Urinary bladder (tissue), 4 donors: ENCODE results near the gene BSDC1. TPM values are rescaled to one million over a fixed set of nuclear protein-coding genes. Genes with fewer than 3 reads are reported as not detected.
A peak's percentile ranks its signal among the peaks of the same experiment; 100 is the strongest.
"Not testable (repeated sequence)": the region's sequence is repeated elsewhere in the genome, so short reads cannot be mapped to it uniquely, and the experiment has no call there.

Experiments used
- DNase-seq: peaks from one replicate; pipeline ENCODE4 v3.0.0-alpha.2; 2015; ENCODE audit errors: extremely low spot score
- H3K27ac ChIP-seq: one replicate; pipeline ENCODE4 v1.5.1; 2013; ENCODE audit warnings: low read depth, mild to moderate bottlenecking, moderate library complexity
- H3K36me3 ChIP-seq: one replicate; pipeline ENCODE4 v1.6.1; 2013; ENCODE audit warnings: mild to moderate bottlenecking, moderate library complexity; ENCODE audit not compliant: insufficient read depth
- H3K4me1 ChIP-seq: one replicate; pipeline ENCODE4 v1.6.1; 2013; ENCODE audit warnings: mild to moderate bottlenecking, moderate library complexity; ENCODE audit not compliant: insufficient read depth
- H3K4me3 ChIP-seq: one replicate; pipeline ENCODE4 v1.5.1; 2013; ENCODE audit warnings: low read depth, low read length
- WGBS: extraction: QIAGEN DNeasy Blood & Tissue Kit; methylation state at CpG from one replicate; pipeline ENCODE4 v1.1.7; 2013; 5-methylcytosine and 5-hydroxymethylcytosine counted together
- polyA plus RNA-seq: library from polyadenylated mRNA; stranded (reverse); fragments of 200-250 nt; gene quantifications from one replicate; pipeline ENCODE4 v1.2.3, GENCODE V29; 2013
- total RNA-seq: library from RNA; depleted of rRNA; stranded (reverse); fragments of >200 nt; gene quantifications from one replicate; pipeline ENCODE4 v1.2.3, GENCODE V29; 2014
- donor health status: healthy with polysubstance abuse.
- donor health status: healthy.

The BSDC1 gene, protein sequence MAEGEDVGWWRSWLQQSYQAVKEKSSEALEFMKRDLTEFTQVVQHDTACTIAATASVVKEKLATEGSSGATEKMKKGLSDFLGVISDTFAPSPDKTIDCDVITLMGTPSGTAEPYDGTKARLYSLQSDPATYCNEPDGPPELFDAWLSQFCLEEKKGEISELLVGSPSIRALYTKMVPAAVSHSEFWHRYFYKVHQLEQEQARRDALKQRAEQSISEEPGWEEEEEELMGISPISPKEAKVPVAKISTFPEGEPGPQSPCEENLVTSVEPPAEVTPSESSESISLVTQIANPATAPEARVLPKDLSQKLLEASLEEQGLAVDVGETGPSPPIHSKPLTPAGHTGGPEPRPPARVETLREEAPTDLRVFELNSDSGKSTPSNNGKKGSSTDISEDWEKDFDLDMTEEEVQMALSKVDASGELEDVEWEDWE
- total RNA-seq (53.3 TPM), polyA plus RNA-seq (50.4 TPM)

DNA sequence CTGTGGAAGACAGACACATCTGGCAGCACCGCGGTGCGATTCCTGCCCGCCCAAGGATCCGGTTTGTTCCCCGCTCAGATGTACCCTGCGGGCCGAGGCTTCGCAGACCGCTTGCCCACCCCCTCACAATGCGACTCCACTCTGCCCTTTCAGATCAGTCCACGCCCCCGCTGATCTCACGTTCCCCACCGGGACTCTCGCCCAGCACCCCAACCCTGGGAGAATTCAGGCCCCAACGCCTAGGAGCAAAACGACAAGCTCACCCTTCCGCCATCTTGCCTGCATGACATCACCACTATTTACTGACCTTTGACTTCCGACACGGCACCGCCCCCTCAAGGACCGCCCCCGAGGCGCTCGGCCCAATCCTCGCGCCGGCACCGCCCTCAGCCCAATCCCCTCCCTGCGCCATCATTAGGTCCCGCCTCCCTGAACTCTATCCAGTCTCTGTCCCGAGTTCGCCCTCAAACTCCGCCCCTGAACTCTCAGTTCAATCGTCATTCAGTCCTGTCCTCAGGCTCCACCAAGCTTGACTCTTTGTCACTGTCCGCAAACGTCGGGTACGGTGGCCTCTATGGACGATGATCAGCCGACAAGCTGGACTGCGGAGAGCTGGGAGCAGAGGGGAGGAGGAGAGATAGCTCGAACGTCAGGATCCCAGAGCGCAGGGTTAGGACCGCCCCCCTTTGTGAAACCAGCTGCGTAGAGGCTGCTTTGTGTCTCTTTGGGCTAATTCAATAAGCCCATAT lies at the start of gene BSDC1:
TSS of gene BSDC1 (minus strand) at position 301 of the 749 bp plus-strand sequence. CDS start at position 274, 27 bp downstream.
- WGBS = under 1% methylated on average over 48 of the region's 48 CpGs
- Histone ChIP-seq H3K27ac (peak within 1 kb of the TSS; percentile 93), H3K4me3 (peak within 1 kb of the TSS; percentile 56), H3K4me1 (no peaks in the 10 kb centered on the region), H3K36me3 (peaks cover 3% of the 10 kb centered on the region)
- peak; percentile 99 for DNase-seq

DNA sequence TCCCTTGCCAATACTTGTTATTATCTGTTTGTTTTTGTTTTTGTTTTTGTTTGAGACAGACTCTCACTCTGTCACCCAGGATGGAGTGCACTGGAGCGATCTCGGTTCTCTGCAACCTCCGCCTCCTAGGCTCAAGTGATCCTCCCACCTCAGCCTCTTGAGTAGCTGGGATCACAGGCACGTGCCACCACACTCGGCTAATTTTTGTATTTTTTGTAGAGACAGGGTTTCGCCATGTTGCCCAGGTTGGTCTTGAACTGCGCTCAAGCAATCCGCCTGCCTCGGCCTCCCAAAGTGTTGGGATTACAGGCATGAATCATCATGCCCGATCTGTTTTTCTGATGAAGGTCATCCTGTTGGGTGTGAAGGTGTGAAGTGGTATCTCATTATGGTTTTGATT lies 47.2 kb upstream of the BSDC1 start:
- 92% methylated on average over 10 of the region's 10 CpGs for WGBS
- not testable (repeated sequence) for H3K27ac ChIP-seq, H3K36me3 ChIP-seq, DNase-seq, H3K4me3 ChIP-seq, H3K4me1 ChIP-seq

DNA sequence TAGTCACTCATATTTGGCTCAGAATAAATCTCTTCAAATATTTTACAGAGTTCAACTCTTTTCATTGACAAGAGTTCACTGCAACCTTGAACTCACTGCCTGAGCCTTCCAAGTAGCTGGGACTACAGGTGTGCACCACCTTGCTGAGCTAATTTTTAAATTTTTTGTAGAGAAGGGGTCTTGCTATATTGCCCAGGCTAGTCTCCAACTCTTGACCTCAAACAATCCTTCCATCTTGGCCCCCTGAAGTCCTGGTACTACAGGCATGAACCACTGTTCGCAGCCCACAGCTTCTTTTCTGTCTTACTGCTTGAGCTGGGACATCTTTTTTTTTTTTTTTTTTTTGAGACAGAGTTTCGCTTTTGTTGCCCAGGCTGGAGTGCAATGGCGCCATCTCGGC lies 44.5 kb upstream of the BSDC1 start:
- 88% methylated on average over 4 of the region's 4 CpGs for WGBS

DNA sequence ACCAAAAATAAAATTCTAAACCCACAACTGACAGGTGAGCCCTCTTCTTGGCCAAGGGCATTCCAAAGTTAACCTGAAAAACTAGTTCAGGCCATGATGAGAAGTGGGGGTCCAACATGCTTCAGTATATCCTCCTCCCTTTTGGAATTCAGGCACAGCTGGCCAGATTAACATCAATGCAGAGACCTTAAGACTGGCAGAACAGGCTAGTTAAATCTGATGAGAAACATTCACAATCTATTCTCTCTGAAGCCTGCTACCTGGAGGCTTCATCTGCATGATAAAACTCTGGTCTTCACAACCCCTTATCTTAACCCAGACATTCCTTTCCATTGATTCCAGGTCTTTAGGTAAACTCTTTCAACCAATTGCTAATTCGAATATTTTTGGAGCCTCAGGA lies 43.9 kb upstream of the BSDC1 start:
- 44% methylated on average over 1 of the region's 1 CpG for WGBS

More for the DNA sequence above, 44.5 kb upstream of the BSDC1 start:
- not testable (repeated sequence) for H3K27ac ChIP-seq, H3K36me3 ChIP-seq, H3K4me1 ChIP-seq, DNase-seq, H3K4me3 ChIP-seq

DNA sequence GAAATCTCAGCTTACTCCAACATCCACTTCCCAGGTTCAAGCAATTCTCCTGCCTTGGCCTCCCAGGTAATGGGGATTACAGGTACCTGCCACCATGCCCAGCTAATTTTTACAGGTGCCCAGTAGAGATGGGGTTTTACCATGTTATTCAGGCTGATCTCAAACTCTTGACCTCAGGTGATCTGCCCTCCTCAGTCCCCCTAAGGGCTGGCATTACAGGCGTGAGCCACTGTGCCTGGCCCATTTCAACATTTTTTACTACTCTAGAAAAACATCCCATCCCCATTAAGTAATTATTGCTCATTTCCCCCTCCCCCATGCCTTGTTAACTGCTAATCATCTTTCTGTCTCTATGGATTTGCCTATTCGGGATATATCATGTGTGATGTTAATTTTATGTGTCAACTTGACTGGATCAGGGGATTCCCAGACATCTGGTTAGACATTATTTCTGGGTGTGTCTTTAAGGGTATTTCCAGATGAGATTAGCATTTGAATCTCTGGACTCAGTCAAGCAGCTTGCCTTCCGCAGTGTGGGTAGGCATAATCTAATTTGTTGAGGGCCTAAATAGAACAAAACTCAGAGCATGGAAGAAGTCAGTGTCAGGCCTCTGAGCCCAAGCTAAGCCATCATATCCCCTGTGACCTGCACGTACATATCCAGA lies 37.6 kb upstream of the BSDC1 start:
- WGBS = 64% methylated on average over 4 of the region's 4 CpGs
- Histone ChIP-seq H3K4me1 (no peaks in the 10 kb centered on the region), H3K4me3 (no peak overlapping the region), H3K27ac (no peak overlapping the region), H3K36me3 (no peaks in the 10 kb centered on the region)
- DNase-seq = no peak

More for the DNA sequence above, 43.9 kb upstream of the BSDC1 start:
- Histone ChIP-seq H3K36me3 (no peaks in the 10 kb centered on the region), H3K4me1 (no peaks in the 10 kb centered on the region), H3K4me3 (no peak overlapping the region), H3K27ac (no peak overlapping the region)
- no peak for DNase-seq

DNA sequence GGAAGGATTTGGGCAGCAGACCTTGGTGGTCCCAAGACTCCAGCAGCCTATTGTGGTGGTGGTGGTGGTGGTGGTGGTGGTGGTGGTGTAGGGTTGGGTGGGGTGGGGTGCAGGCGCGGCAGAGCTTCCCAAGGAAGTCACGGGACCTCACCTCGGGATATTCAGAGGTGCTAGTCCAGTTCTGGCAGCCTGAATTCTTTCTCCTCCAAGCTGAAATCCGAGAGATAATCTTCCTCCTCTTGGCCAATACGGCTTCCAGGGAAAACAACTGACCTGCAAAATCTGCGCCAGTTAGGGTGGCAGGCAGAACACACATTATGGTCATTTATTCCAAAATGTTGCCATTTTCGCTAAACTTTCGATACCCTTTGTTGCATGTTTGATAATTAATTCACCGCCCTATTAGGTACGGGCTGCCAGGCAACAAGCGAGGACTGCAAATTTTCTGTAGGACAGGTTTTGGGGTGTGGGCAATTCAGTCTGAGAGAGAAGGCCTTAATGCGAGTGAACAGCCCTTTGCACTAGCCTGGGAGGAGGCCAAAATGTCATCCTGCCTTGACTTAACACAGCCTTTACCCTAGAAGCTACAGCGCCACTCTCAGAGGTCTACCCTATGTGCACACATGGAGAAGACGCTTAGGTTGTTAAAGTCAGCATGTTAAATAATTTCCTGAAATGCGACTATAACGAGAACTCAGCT lies 33.2 kb upstream of the BSDC1 start:
- Histone ChIP-seq H3K27ac (no peak overlapping the region), H3K36me3 (no peaks in the 10 kb centered on the region), H3K4me3 (no peak overlapping the region), H3K4me1 (no peaks in the 10 kb centered on the region)
- no peak for DNase-seq
- WGBS = 63% methylated on average over 17 of the region's 17 CpGs

DNA sequence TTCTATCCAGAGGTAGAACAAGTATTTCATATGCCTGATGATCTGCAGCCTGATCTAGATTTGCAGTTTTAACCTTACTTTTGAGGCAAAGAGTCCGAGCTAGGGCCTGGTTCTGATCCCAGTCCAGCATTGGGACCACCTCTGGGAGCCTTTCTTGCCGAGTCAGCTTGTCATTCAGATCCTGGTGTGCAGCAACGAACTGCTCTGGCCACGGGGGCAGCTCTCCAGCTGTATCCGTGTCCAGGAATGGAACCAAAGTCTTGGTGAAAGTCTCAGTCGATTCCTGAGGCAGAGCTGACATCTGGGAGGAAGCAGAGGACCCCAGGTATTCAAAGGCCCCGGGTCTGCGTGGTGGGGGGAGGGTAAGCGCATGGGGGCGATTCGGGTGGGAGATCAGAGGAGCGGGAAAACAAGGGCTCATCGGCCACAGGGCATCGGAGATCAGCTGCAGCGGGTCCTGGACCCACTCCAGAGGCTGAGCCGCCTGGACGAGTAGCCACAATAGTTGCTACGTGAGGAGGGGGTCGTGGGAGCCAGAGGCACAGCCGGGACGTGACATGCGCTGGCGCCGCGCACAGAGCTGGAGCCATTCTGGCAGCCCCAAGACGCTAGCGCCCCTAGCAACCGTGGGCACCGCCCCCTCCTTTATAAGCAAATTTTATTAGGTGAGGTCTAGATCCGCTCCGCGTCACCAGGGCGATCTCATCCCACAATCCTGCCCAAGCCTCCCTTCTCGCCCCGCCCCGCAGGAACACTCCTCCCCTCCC lies 32.4 kb upstream of the BSDC1 start:
- WGBS = 7% methylated on average over 36 of the region's 36 CpGs
- Histone ChIP-seq H3K4me1 (no peaks in the 10 kb centered on the region), H3K36me3 (no peaks in the 10 kb centered on the region), H3K27ac (no peak overlapping the region), H3K4me3 (peak overlapping the region; percentile 5)
- peak; percentile 67 for DNase-seq

DNA sequence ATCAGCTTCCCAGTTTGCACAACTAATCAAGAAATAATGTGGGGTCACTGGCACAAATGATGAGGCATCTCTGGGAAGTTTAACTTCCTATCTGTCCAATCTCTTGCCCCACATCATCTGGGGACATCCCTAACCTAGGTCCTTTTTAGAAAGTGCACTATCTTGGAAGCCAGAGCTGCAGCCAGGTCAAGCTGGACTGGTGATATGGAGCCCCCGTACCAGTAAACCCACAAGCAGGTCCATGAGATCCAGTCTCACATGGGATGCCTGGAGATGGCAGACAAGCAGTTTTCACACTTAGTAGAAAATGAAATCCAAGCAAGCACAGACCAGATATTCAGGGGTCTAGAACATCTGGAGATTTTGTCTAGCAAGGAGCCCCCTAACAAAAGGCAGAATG lies 27.5 kb upstream of the BSDC1 start:
- no peaks in the 10 kb centered on the region for H3K4me1 ChIP-seq
- WGBS = 90% methylated on average over 1 of the region's 1 CpG
- H3K36me3 ChIP-seq = no peaks in the 10 kb centered on the region
- no peak overlapping the region for H3K4me3 ChIP-seq
- DNase-seq = no peak
- no peak overlapping the region for H3K27ac ChIP-seq

DNA sequence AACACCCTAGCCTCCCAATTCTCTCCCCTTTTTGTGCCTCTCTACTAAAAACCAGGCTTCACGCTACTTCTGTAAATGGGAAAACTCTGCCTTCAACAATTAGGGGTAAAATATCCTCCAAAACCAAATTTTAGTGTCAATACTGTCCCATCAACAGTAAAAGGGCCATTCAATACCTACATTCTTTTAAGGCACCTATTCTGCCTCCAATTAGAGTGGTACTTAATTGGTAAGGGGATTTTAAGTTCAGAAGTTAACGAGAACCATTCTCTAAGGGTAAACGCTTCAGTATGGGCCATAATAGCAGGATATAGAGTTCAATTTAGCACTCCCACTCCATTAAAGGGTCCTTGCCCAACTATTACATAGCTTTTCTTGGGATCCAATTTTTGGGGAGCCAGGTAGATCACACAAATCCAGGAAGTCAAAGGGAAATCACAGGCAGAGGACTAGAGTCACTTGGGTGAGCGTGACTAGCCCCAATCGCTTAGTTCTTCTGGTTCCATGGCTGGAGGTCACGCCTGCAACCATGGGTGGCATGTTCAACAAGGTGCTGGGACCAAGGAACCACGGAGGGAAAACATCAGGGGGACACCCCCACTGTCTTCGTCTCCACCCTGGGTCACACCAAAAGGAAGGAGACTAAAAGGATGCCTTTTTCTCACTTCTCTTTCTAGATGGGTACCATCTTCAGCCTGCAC lies 20.1 kb upstream of the BSDC1 start:
- Histone ChIP-seq H3K4me1 (no peaks in the 10 kb centered on the region), H3K4me3 (no peak overlapping the region), H3K36me3 (no peaks in the 10 kb centered on the region), H3K27ac (no peak overlapping the region)
- DNase-seq = no peak
- WGBS = 89% methylated on average over 8 of the region's 8 CpGs

DNA sequence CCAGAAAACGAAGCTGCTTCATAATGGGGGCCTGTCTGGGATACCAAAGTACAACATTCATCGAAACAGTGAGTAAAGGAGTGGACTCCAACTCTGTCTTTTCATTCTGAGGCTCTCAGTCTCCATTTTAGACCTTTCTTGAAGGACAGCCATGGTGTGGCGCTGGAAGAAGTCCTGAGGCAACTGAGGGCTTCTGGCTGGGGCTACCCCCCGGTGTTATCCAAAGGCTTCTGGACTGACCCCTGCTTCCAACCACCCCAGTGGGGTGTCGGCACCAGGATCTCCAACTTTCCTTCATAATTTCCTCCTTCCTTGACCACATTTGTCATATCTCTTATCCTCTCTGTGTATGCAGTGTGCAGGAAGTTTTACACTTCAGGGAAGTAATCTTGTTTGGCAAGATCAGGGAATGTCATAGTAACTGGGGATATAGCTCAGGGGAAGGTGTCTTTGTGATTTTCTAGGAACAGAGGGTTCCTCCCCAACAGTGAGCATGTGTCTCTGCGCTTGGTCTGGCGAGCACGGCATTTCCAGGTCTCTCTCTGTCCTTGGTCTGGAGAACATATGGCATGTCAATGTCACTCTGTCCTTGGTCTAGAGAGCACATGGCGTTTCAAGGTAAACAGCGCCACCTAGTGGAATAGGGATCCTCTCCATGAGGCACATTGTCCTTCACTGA lies 19.4 kb upstream of the BSDC1 start:
- 65% methylated on average over 10 of the region's 10 CpGs for WGBS
- Histone ChIP-seq H3K36me3 (no peaks in the 10 kb centered on the region), H3K27ac (no peak overlapping the region), H3K4me3 (no peak overlapping the region), H3K4me1 (no peaks in the 10 kb centered on the region)
- no peak for DNase-seq

DNA sequence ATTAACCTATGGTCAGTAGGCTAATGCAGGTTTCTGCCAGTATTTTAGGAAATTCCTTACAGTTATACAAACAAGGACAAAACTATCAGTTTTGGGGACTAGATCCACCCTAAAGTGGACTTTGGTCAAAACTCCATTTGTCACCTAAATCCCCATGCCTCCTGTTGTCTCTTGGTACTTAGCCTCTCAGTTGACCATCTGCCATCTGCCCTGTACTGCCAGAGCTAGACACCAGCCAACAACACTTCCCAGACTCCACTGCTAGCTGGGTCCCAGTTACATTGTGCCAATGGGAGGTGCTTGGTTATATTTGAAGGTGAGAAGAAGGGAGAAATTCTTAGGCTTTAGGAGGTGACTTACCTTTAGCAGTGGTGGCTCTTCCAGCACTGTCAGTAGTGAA lies 17.0 kb upstream of the BSDC1 start:
- no peak overlapping the region for H3K4me3 ChIP-seq
- no peaks in the 10 kb centered on the region for H3K4me1 ChIP-seq
- no peak overlapping the region for H3K27ac ChIP-seq
- H3K36me3 ChIP-seq = no peaks in the 10 kb centered on the region
- DNase-seq = no peak

DNA sequence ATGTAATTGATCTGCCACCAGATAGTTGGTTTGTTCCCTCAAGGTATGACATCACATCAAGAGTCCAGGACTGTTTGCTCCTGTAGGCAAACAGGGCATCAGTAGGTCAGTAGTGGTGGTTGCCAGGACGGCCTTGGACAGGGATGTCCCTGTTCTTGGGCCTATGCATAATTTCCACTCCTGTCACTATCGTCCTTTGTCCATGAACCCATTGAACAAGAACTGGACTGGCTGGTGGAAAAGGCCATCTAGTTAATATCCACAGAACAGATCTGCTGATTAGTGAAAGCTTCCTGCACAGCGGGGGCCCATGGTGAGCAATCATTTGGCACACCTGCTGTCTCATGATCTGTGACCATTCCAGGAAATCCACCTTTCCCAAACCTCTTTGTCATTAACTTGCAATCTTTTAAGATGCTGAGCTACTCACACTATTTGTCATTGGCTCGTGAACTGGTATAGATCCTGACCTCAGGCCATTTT lies 12.4 kb upstream of the BSDC1 start:
- H3K4me1 ChIP-seq = no peaks in the 10 kb centered on the region
- WGBS = 89% methylated on average over 4 of the region's 4 CpGs
- no peaks in the 10 kb centered on the region for H3K36me3 ChIP-seq
- DNase-seq = no peak
- no peak overlapping the region for H3K4me3 ChIP-seq
- H3K27ac ChIP-seq = no peak overlapping the region
